ENCODE results near the gene DENND2D.

Gene DENND2D

GRCh38 chr1:111199881-111200801, at the start of gene DENND2D:
Gene DENND2D, minus strand, starts transcription at chr1:111200646. Its CDS starts 187 bp downstream, at chr1:111200459.
- no peak for DNase-seq

GRCh38 chr1:111249960-111250359, 49.5 kb upstream of the DENND2D start:
- DNase-seq: no peak

- DNase-seq: no peak
Measured at GRCh38 chr1:111247125-111247838, 46.8 kb upstream of the DENND2D start.

GRCh38 chr1:111242805-111243523, 42.5 kb upstream of the DENND2D start:
- no peak for DNase-seq

- DNase-seq: no peak
Measured at GRCh38 chr1:111241797-111242196, 41.4 kb upstream of the DENND2D start.

- no peak for DNase-seq
Measured at GRCh38 chr1:111238056-111238795, 37.8 kb upstream of the DENND2D start.

- no peak for DNase-seq
Measured at GRCh38 chr1:111236806-111237205, 36.4 kb upstream of the DENND2D start.

GRCh38 chr1:111236379-111236778, 35.9 kb upstream of the DENND2D start:
- no peak for DNase-seq

- no peak for DNase-seq
Measured at GRCh38 chr1:111234866-111235265, 34.4 kb upstream of the DENND2D start.

GRCh38 chr1:111234258-111234657, 33.8 kb upstream of the DENND2D start:
- DNase-seq: no peak

- no peak for DNase-seq
Measured at GRCh38 chr1:111232134-111232533, 31.7 kb upstream of the DENND2D start.

- DNase-seq: no peak
Measured at GRCh38 chr1:111228748-111229126, 28.3 kb upstream of the DENND2D start.

GRCh38 chr1:111227851-111228747, 27.7 kb upstream of the DENND2D start:
- DNase-seq: no peak

GRCh38 chr1:111227434-111227833, 27.0 kb upstream of the DENND2D start, which contains the start of gene CHI3L2:
Gene CHI3L2, plus strand, starts transcription at chr1:111227713. Its CDS starts 17 bp downstream, at chr1:111227730.
- no peak for DNase-seq

GRCh38 chr1:111225717-111226400, 25.4 kb upstream of the DENND2D start:
- no peak for DNase-seq

- DNase-seq: no peak
Measured at GRCh38 chr1:111225091-111225490, 24.6 kb upstream of the DENND2D start.

- no peak for DNase-seq
Measured at GRCh38 chr1:111223126-111223685, 22.8 kb upstream of the DENND2D start.

- no peak for DNase-seq
Measured at GRCh38 chr1:111222308-111223125, 22.1 kb upstream of the DENND2D start.

GRCh38 chr1:111221633-111222291, 21.3 kb upstream of the DENND2D start:
- DNase-seq: no peak
